ENCODE measurements around the gene MYORG. TPM values are rescaled to one million over a fixed set of nuclear protein-coding genes. Genes with fewer than 3 reads are reported as not detected.

Gene MYORG
- total RNA-seq, 2 experiments from 2014 or later = 2.2 to 2.3 TPM

- H3K27me3 Mint-ChIP-seq = no peaks in the 10 kb centered on the region
- ChIA-PET CTCF (interaction anchor here (0.6 kb wide), 2 partner anchors 70 to 244 kb away, joined by 3 to 9 read pairs; no protein-coding TSS in a partner anchor), POLR2A (no interaction called here)
- intact Hi-C loops (cut with DNase I, micrococcal nuclease) = no loop called here
- no peak overlapping the region for H3K4me3 Mint-ChIP-seq
- H3K36me3 Mint-ChIP-seq (ENCODE audit: low read depth) = no peaks in the 10 kb centered on the region
- no peaks in the 10 kb centered on the region for H3K9me3 Mint-ChIP-seq (ENCODE audit: low read depth)
- DNase-seq = no peak
- H3K27ac Mint-ChIP-seq = no peak overlapping the region
- peaks cover 23% of the 10 kb centered on the region for H3K4me1 Mint-ChIP-seq
- ATAC-seq = no peak
Measured at GRCh38 chr9:34383904-34384303, 7.2 kb upstream of the MYORG start.

GRCh38 chr9:34382879-34383278, 6.2 kb upstream of the MYORG start:
- H3K27me3 Mint-ChIP-seq = no peaks in the 10 kb centered on the region
- peaks cover 23% of the 10 kb centered on the region for H3K4me1 Mint-ChIP-seq
- no peaks in the 10 kb centered on the region for H3K9me3 Mint-ChIP-seq (ENCODE audit: low read depth)
- DNase-seq (no peak), ATAC-seq (no peak)
- no peak overlapping the region for H3K4me3 Mint-ChIP-seq
- ChIA-PET POLR2A (interaction anchor here (0.6 kb wide), 1 partner anchor 80 kb away, joined by 3 read pairs; no protein-coding TSS in a partner anchor), CTCF (interaction anchor here (0.6 kb wide), 1 partner anchor 71 kb away, joined by 4 read pairs; no protein-coding TSS in a partner anchor)
- no peak overlapping the region for H3K27ac Mint-ChIP-seq
- intact Hi-C loops (cut with DNase I, micrococcal nuclease) = no loop called here
- H3K36me3 Mint-ChIP-seq (ENCODE audit: low read depth) = no peaks in the 10 kb centered on the region

GRCh38 chr9:34382054-34382453, 5.4 kb upstream of the MYORG start:
- no peaks in the 10 kb centered on the region for H3K27me3 Mint-ChIP-seq
- DNase-seq (no peak), ATAC-seq (no peak)
- H3K4me3 Mint-ChIP-seq = no peak overlapping the region
- no peak overlapping the region for H3K27ac Mint-ChIP-seq
- intact Hi-C loops (cut with DNase I, micrococcal nuclease) = no loop called here
- H3K36me3 Mint-ChIP-seq (ENCODE audit: low read depth) = no peaks in the 10 kb centered on the region
- H3K9me3 Mint-ChIP-seq (ENCODE audit: low read depth) = no peaks in the 10 kb centered on the region
- POLR2A ChIA-PET = no interaction called here
- CTCF ChIA-PET = interaction anchor here (9.2 kb wide), 1 partner anchor 49 kb away, joined by 76 read pairs; no protein-coding TSS in a partner anchor
- H3K4me1 Mint-ChIP-seq = peaks cover 24% of the 10 kb centered on the region

GRCh38 chr9:34381323-34381722, 4.6 kb upstream of the MYORG start:
- Mint-ChIP-seq H3K4me1 (peaks cover 25% of the 10 kb centered on the region), H3K4me3 (peak overlapping the region; percentile 67), H3K27me3 (no peaks in the 10 kb centered on the region), H3K36me3 (ENCODE audit: low read depth) (no peaks in the 10 kb centered on the region), H3K9me3 (ENCODE audit: low read depth) (no peaks in the 10 kb centered on the region), H3K27ac (peak overlapping the region; percentile 27)
- ChIA-PET CTCF (interaction anchor here (1.1 to 9.2 kb wide), 2 partner anchors 23 to 48 kb away, joined by 3 to 76 read pairs; no protein-coding TSS in a partner anchor), POLR2A (no interaction called here)
- intact Hi-C loops (cut with DNase I, micrococcal nuclease) = loop anchor here in 1 of 2 experiments (2.0 kb wide), 1 partner anchor 125 kb away; no protein-coding TSS in a partner anchor
- no peak for ATAC-seq
- peak; percentile 36 for DNase-seq

- intact Hi-C loops (cut with DNase I, micrococcal nuclease) = loop anchor here (1.0 to 2.0 kb wide), 5 partner anchors 78 to 564 kb away; partner anchors contain the start of genes DNAI1 (in 1 of the 2) and FAM219A (in 1 of the 2)
- Mint-ChIP-seq H3K9me3 (ENCODE audit: low read depth) (no peaks in the 10 kb centered on the region), H3K4me1 (peaks cover 31% of the 10 kb centered on the region), H3K27me3 (no peaks in the 10 kb centered on the region), H3K4me3 (peak overlapping the region; percentile 67), H3K36me3 (ENCODE audit: low read depth) (no peaks in the 10 kb centered on the region), H3K27ac (peak overlapping the region; percentile 61)
- CTCF ChIA-PET = interaction anchor here (0.6 to 9.2 kb wide), 6 partner anchors 24 to 332 kb away, joined by 3 to 76 read pairs (median 3); partner anchors contain the start of gene UBAP2
- ATAC-seq = peak; percentile 54
- POLR2A ChIA-PET = no interaction called here
- peak; percentile 92 for DNase-seq
Measured at GRCh38 chr9:34380511-34381315, 4.0 kb upstream of the MYORG start.

- Mint-ChIP-seq H3K27ac (peak overlapping the region; percentile 61), H3K36me3 (ENCODE audit: low read depth) (no peaks in the 10 kb centered on the region), H3K9me3 (ENCODE audit: low read depth) (no peaks in the 10 kb centered on the region), H3K4me1 (peaks cover 36% of the 10 kb centered on the region), H3K4me3 (peak overlapping the region; percentile 67), H3K27me3 (no peaks in the 10 kb centered on the region)
- intact Hi-C loops (cut with DNase I, micrococcal nuclease) = loop anchor here (1.0 to 2.0 kb wide), 5 partner anchors 78 to 564 kb away; partner anchors contain the start of genes DNAI1 (in 1 of the 2) and FAM219A (in 1 of the 2)
- POLR2A ChIA-PET = no interaction called here
- ATAC-seq = no peak
- DNase-seq = peak; percentile 48
- CTCF ChIA-PET = interaction anchor here (0.6 to 9.2 kb wide), 5 partner anchors 47 to 331 kb away, joined by 3 to 76 read pairs (median 3); partner anchors contain the start of gene UBAP2
Measured at GRCh38 chr9:34380034-34380510, 3.4 kb upstream of the MYORG start.

GRCh38 chr9:34379334-34380033, 2.8 kb upstream of the MYORG start:
- POLR2A ChIA-PET = interaction anchor here (0.5 to 0.6 kb wide), 2 partner anchors 357 to 1953 kb away, joined by 3 read pairs; no protein-coding TSS in a partner anchor
- Mint-ChIP-seq H3K36me3 (ENCODE audit: low read depth) (no peaks in the 10 kb centered on the region), H3K4me1 (peaks cover 36% of the 10 kb centered on the region), H3K27me3 (no peaks in the 10 kb centered on the region), H3K27ac (peak overlapping the region; percentile 59), H3K9me3 (ENCODE audit: low read depth) (no peaks in the 10 kb centered on the region), H3K4me3 (peak overlapping the region; percentile 67)
- intact Hi-C loops (cut with DNase I, micrococcal nuclease) = loop anchor here (1.0 to 5.0 kb wide), 9 partner anchors 79 to 738 kb away; partner anchors contain the start of genes ATOSB (in 1 of the 2), DCAF12 (in 1 of the 2), DNAI1 (in 1 of the 2) and FAM219A (in 1 of the 2)
- DNase-seq (peak; percentile 96), ATAC-seq (peak; percentile 41)
- CTCF ChIA-PET = interaction anchor here (0.6 to 9.2 kb wide), 16 partner anchors 16 to 455 kb away, joined by 3 to 76 read pairs (median 4); partner anchors contain the start of genes UBAP1 and UBAP2

- ChIA-PET CTCF (interaction anchor here (0.6 to 9.2 kb wide), 19 partner anchors 15 to 454 kb away, joined by 3 to 76 read pairs (median 4); partner anchors contain the start of gene UBAP1), POLR2A (interaction anchor here (0.5 to 0.6 kb wide), 2 partner anchors 356 to 1954 kb away, joined by 3 read pairs; no protein-coding TSS in a partner anchor)
- ATAC-seq (no peak), DNase-seq (no peak)
- Mint-ChIP-seq H3K36me3 (ENCODE audit: low read depth) (no peaks in the 10 kb centered on the region), H3K27me3 (no peaks in the 10 kb centered on the region), H3K27ac (no peak overlapping the region), H3K4me3 (no peak overlapping the region), H3K9me3 (ENCODE audit: low read depth) (no peaks in the 10 kb centered on the region), H3K4me1 (peaks cover 36% of the 10 kb centered on the region)
- intact Hi-C loops (cut with DNase I, micrococcal nuclease) = loop anchor here in 1 of 2 experiments (2.0 to 5.0 kb wide), 4 partner anchors 126 to 739 kb away; partner anchors contain the start of genes ATOSB, DCAF12 and UBAP1
Measured at GRCh38 chr9:34378376-34379060, 1.8 kb upstream of the MYORG start.

GRCh38 chr9:34377404-34377746, 677 bp upstream of the MYORG start:
- Mint-ChIP-seq H3K27ac (no peak overlapping the region), H3K36me3 (ENCODE audit: low read depth) (peaks cover 2% of the 10 kb centered on the region), H3K27me3 (no peaks in the 10 kb centered on the region), H3K4me1 (peaks cover 36% of the 10 kb centered on the region), H3K9me3 (ENCODE audit: low read depth) (no peaks in the 10 kb centered on the region), H3K4me3 (peak overlapping the region; percentile 76)
- DNase-seq (no peak), ATAC-seq (no peak)
- POLR2A ChIA-PET = interaction anchor here (0.6 kb wide), 4 partner anchors 72 to 324 kb away, joined by 3 to 4 read pairs (median 4); no protein-coding TSS in a partner anchor
- CTCF ChIA-PET = interaction anchor here (0.6 to 9.2 kb wide), 9 partner anchors 26 to 702 kb away, joined by 3 to 76 read pairs (median 3); partner anchors contain the start of genes DCTN3, FANCG and UBAP1
- intact Hi-C loops (cut with DNase I, micrococcal nuclease) = loop anchor here (1.0 to 5.0 kb wide), 12 partner anchors 48 to 1113 kb away; partner anchors contain the start of genes DCAF12 (in 2 of the 2), KIF24 (in 2 of the 2), NUDT2 (in 2 of the 2) and UBAP1 (in 2 of the 2)

All from activated CD4-positive, alpha-beta T cell treated with anti-CD3 and anti-CD28 coated beads for 36 hours (primary cell).